Peyer's patch (tissue), 4 donors: Measurements from ENCODE around the gene DDX31.

Experiments
- POLR2A ChIP-seq, 2 donors: fragments of 450-650 bp; IDR thresholded peaks; one replicate each; pipeline ENCODE4 v1.5.1; 2017; ENCODE audit warnings: antibody characterized with exemption in 2 of 2, mild to moderate bottlenecking in 2 of 2, moderate library complexity in 2 of 2
- TF ChIP-seq, protein P1 (sequence below), 6 experiments: fragments of 450-650 bp in 4 of 6; fragments of 200-600 bp in 2 of 6; sonication (generic) in 1 of 6; IDR thresholded peaks; one replicate each; pipeline ENCODE4 v1.5.1; 2017 to 2019; ENCODE audit warnings: antibody characterized with exemption in 6 of 6, mild to moderate bottlenecking in 3 of 6, moderate library complexity in 1 of 6

DNA sequence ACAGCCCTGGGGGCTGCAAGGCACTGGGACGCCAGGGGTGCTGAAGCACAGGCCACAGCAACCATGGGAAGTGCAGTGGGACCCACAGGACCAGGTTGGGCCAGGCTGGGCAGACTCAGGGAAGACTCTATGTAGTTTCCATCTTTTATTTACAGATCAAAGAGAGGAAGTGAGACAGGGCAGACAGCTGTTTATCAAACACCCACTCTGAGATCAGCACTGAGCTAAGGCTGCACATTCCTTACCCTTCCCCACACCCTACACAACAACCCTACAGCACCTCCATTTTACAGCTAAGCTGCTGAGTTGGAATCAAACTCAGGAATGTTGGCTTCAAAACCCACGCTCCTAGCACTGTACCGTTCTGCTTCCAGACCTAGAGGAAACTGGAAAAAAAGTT is 67.6 kb downstream of the DDX31 start:
- TF ChIP-seq, protein P1, sequence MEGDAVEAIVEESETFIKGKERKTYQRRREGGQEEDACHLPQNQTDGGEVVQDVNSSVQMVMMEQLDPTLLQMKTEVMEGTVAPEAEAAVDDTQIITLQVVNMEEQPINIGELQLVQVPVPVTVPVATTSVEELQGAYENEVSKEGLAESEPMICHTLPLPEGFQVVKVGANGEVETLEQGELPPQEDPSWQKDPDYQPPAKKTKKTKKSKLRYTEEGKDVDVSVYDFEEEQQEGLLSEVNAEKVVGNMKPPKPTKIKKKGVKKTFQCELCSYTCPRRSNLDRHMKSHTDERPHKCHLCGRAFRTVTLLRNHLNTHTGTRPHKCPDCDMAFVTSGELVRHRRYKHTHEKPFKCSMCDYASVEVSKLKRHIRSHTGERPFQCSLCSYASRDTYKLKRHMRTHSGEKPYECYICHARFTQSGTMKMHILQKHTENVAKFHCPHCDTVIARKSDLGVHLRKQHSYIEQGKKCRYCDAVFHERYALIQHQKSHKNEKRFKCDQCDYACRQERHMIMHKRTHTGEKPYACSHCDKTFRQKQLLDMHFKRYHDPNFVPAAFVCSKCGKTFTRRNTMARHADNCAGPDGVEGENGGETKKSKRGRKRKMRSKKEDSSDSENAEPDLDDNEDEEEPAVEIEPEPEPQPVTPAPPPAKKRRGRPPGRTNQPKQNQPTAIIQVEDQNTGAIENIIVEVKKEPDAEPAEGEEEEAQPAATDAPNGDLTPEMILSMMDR (IDR thresholded peaks at IDR 0.05), result no peak
- no peak for TF ChIP-seq POLR2A (IDR thresholded peaks at IDR 0.05)
